SJSA1 (cell line): ENCODE measurements around the gene UBA1. TPM values are rescaled to one million over a fixed set of nuclear protein-coding genes. Genes with fewer than 3 reads are reported as not detected.

ENCODE experiments used
- DNase-seq, 2 experiments: peaks; one replicate each; pipeline ENCODE4 v3.0.0-alpha.2; 2015 to 2020; ENCODE audit warnings: low spot score in 2 of 2, low read depth in 1 of 2
- H3K27ac ChIP-seq: fragments of 250-450 bp; sonication (Bioruptor Pico); 2 replicates; pipeline ENCODE4 v1.5.1; 2020; ENCODE audit warnings: mild to moderate bottlenecking, moderate library complexity
- H3K27me3 ChIP-seq: fragments of 250-450 bp; sonication (Bioruptor Pico); replicated peaks from 2 replicates; pipeline ENCODE4 v1.5.1; 2020; ENCODE audit warnings: mild to moderate bottlenecking, moderate library complexity
- H3K36me3 ChIP-seq: fragments of 250-450 bp; sonication (Bioruptor Pico); 2 replicates; pipeline ENCODE4 v1.5.1; 2020; ENCODE audit warnings: mild to moderate bottlenecking
- H3K4me1 ChIP-seq: fragments of 250-450 bp; sonication (Bioruptor Pico); replicated peaks from 2 replicates; pipeline ENCODE4 v1.6.1; 2021; ENCODE audit warnings: mild to moderate bottlenecking
- H3K4me3 ChIP-seq: fragments of 250-450 bp; sonication (Bioruptor Pico); 2 replicates; pipeline ENCODE4 v1.5.1; 2020; ENCODE audit warnings: mild to moderate bottlenecking
- H3K9me3 ChIP-seq: fragments of 250-450 bp; sonication (Bioruptor Pico); replicated peaks from 2 replicates; pipeline ENCODE4 v1.5.1; 2020; ENCODE audit warnings: mild to moderate bottlenecking
- total RNA-seq: library from RNA; depleted of rRNA; stranded (reverse); fragments of >200 nt; shearing (Covaris generic); gene quantifications from 2 replicates; pipeline ENCODE4 v1.2.3, GENCODE V29; 2014

UBA1 gene
- total RNA-seq, 1 experiment from 2014 or later = 184 TPM

GRCh38 chrX:47201345-47201944, 7.8 kb downstream of the UBA1 start:
- H3K27ac ChIP-seq = no peak overlapping the region

DNA sequence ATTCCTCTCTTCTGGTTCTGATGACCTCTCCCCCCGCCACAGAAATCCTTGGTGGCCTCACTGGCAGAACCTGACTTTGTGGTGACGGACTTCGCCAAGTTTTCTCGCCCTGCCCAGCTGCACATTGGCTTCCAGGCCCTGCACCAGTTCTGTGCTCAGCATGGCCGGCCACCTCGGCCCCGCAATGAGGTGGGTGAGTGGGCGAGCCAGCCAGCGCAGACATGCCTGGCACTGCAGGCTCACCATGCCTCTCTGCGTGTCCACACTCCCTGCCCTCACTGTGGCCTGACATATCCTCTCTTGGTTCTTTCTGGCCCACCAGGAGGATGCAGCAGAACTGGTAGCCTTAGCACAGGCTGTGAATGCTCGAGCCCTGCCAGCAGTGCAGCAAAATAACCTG, 8.7 kb downstream of the UBA1 start:
- Histone ChIP-seq H3K9me3 (no peaks in the 10 kb centered on the region), H3K36me3 (peaks cover 82% of the 10 kb centered on the region), H3K4me1 (0 out of 2 replicates have a peak, but pooled peaks cover 6% of the 10 kb centered on the region), H3K4me3 (no peak overlapping the region), H3K27me3 (no peaks in the 10 kb centered on the region), H3K27ac (no peak overlapping the region)
- no peak for DNase-seq

More at GRCh38 chrX:47201345-47201944, 7.8 kb downstream of the UBA1 start:
- Histone ChIP-seq H3K9me3 (no peaks in the 10 kb centered on the region), H3K4me3 (no peak overlapping the region), H3K36me3 (peaks cover 80% of the 10 kb centered on the region), H3K4me1 (0 out of 2 replicates have a peak, but pooled peaks cover 9% of the 10 kb centered on the region), H3K27me3 (no peaks in the 10 kb centered on the region)
- no peak for DNase-seq

DNA sequence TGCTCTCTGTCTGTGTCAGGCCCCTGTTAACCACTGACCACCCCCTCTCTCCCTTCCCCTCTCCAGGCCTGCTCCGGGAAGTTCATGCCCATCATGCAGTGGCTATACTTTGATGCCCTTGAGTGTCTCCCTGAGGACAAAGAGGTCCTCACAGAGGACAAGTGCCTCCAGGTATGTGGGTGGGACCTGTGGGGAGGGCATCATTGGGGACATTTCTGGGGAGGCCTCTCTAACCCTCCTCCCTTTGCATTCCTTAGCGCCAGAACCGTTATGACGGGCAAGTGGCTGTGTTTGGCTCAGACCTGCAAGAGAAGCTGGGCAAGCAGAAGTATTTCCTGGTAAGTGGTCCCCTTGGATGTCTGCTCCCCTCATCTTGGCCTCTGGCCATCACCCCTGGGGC, 9.2 kb downstream of the UBA1 start:
- no peak overlapping the region for H3K4me3 ChIP-seq
- DNase-seq = no peak
- no peaks in the 10 kb centered on the region for H3K27me3 ChIP-seq
- H3K27ac ChIP-seq = no peak overlapping the region
- H3K9me3 ChIP-seq = no peaks in the 10 kb centered on the region
- peaks cover 84% of the 10 kb centered on the region for H3K36me3 ChIP-seq
- 0 out of 2 replicates have a peak, but pooled peaks cover 3% of the 10 kb centered on the region for H3K4me1 ChIP-seq

DNA sequence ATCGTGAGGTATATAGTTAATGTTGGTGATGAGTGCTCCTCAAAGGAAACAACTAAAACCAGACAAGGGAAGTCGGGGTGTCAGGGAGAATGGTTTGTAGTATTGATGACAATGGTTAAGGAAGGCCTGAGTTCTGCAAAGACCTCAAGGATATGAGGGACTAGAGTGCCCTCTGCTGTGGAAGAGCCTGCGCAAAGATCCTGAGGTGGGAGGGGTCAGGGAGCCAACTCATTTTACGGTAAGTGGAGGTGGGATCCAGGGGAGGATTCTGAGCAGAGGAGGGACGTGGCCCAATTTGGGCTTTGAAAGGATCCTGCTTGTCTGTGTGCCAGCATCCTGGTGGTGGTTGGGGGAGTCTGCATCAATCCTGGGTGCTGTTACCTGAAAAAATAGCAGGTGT, 11.3 kb downstream of the UBA1 start:
- no peak for DNase-seq
- Histone ChIP-seq H3K36me3 (peaks cover 83% of the 10 kb centered on the region), H3K27ac (no peak overlapping the region), H3K27me3 (no peaks in the 10 kb centered on the region), H3K9me3 (no peaks in the 10 kb centered on the region), H3K4me3 (no peak overlapping the region), H3K4me1 (no peaks in the 10 kb centered on the region)

- no peak for DNase-seq
These were observed 12.7 kb downstream of the UBA1 start for GRCh38 chrX:47206316-47206715.

DNA sequence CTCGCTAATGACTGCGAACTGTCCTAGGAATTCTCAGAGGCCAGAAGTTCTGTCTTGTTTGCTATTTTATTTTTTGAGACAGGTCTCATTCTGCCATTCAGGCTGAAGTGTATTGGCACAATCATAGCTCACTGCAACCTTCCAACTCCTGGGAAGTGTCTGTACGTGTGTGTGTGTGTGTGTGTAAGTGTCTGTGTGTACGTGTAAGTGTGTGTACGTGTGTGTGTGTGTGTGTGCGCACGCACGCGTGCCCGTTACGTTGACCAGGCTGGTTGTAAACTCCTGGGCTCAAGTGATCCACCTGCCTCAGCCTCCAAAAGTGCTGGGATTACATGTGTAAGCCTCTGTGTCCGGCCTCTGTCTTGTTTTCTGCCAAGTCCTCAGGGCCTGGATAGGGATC, 14.5 kb downstream of the UBA1 start:
- H3K27me3 ChIP-seq = no peaks in the 10 kb centered on the region
- H3K4me3 ChIP-seq = no peak overlapping the region
- H3K27ac ChIP-seq = no peak overlapping the region
- DNase-seq = no peak
- no peaks in the 10 kb centered on the region for H3K9me3 ChIP-seq
- H3K4me1 ChIP-seq = no peaks in the 10 kb centered on the region
- peaks cover 80% of the 10 kb centered on the region for H3K36me3 ChIP-seq

More at GRCh38 chrX:47206316-47206715, 12.7 kb downstream of the UBA1 start:
- Histone ChIP-seq H3K9me3 (no peaks in the 10 kb centered on the region), H3K4me1 (no peaks in the 10 kb centered on the region), H3K36me3 (peaks cover 83% of the 10 kb centered on the region), H3K4me3 (no peak overlapping the region), H3K27me3 (no peaks in the 10 kb centered on the region), H3K27ac (no peak overlapping the region)

DNA sequence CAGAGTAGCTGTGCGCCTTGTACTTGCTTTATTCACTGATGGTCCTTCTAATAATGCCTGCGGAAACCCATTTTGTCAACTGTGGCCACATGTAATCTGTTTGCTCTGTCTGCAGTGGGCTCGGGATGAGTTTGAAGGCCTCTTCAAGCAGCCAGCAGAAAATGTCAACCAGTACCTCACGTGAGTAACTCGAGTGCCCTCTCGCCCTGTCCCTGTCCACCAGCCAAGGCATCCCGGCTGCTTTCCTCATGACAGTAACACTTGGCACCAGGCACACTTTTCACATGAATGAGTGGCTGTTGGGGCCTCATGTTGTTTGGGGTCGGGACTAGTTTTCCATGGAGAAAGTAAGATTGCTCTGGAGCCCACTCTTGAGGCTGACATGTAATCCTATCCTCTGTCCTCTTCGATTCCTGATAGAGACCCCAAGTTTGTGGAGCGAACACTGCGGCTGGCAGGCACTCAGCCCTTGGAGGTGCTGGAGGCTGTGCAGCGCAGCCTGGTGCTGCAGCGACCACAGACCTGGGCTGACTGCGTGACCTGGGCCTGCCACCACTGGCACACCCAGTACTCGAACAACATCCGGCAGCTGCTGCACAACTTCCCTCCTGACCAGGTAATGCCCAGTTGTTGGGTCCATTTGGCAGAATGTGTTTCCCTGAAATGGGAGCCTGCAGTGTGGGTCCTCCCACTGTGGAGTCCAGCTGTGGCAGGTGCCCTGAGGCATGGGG, 16.0 kb downstream of the UBA1 start:
- no peak overlapping the region for H3K4me3 ChIP-seq
- H3K27ac ChIP-seq = no peak overlapping the region
- no peak for DNase-seq
- H3K36me3 ChIP-seq = peaks cover 80% of the 10 kb centered on the region
- no peaks in the 10 kb centered on the region for H3K27me3 ChIP-seq
- H3K4me1 ChIP-seq = no peaks in the 10 kb centered on the region
- no peaks in the 10 kb centered on the region for H3K9me3 ChIP-seq

DNA sequence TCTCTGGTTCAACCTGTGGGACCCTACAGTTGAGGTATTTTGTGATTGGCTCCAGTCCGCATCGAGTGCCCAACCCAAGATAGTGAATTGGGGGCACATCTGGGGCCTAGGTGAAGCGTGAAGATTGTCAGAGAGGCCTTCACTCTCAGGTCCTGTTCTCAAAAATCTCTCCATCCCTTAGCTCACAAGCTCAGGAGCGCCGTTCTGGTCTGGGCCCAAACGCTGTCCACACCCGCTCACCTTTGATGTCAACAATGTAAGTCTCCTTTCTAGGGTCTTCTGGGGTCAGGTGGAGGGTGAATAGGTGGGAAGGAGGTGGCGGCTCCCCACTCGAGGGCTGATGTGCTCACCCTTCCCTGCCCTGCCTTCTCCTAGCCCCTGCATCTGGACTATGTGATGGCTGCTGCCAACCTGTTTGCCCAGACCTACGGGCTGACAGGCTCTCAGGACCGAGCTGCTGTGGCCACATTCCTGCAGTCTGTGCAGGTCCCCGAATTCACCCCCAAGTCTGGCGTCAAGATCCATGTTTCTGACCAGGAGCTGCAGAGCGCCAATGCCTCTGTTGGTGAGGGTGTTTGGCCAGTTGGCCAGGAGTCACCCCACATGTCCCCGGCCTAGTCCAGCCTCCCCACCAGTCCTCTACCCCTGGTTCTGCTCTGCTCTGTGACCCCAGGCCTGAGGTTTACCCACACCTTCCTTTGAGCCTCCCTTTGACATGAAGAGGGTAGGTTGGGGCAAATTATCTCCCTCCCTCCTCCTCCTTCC, 17.2 kb downstream of the UBA1 start:
- Histone ChIP-seq H3K27me3 (no peaks in the 10 kb centered on the region), H3K36me3 (peaks cover 82% of the 10 kb centered on the region), H3K9me3 (no peaks in the 10 kb centered on the region), H3K4me1 (no peaks in the 10 kb centered on the region), H3K27ac (no peak overlapping the region), H3K4me3 (no peak overlapping the region)
- no peak for DNase-seq

- H3K36me3 ChIP-seq = peaks cover 70% of the 10 kb centered on the region
- no peak overlapping the region for H3K4me3 ChIP-seq
- no peak for DNase-seq
- H3K27me3 ChIP-seq = no peaks in the 10 kb centered on the region
- H3K4me1 ChIP-seq = peaks cover 12% of the 10 kb centered on the region
- H3K27ac ChIP-seq = no peak overlapping the region
- H3K9me3 ChIP-seq = no peaks in the 10 kb centered on the region
These were observed 19.0 kb downstream of the UBA1 start for GRCh38 chrX:47212381-47213293.

DNA sequence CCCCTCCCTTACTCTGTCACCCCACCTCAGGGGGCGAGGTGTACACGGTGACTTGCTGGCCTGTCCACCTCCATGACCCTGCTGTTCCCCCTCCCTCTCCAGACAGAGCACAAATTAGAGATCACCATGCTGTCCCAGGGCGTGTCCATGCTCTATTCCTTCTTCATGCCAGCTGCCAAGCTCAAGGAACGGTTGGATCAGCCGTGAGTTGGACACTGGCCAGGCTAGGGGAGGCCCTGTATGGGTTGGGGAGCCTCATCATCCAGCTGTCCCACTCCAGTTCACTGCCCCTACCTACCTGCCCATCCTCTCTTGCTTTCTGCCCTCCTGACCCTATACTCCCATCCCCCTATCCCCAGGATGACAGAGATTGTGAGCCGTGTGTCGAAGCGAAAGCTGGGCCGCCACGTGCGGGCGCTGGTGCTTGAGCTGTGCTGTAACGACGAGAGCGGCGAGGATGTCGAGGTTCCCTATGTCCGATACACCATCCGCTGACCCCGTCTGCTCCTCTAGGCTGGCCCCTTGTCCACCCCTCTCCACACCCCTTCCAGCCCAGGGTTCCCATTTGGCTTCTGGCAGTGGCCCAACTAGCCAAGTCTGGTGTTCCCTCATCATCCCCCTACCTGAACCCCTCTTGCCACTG, 20.9 kb downstream of the UBA1 start:
- no peaks in the 10 kb centered on the region for H3K9me3 ChIP-seq
- H3K27me3 ChIP-seq = no peaks in the 10 kb centered on the region
- no peak overlapping the region for H3K27ac ChIP-seq
- H3K4me3 ChIP-seq = no peak overlapping the region
- H3K36me3 ChIP-seq = peaks cover 61% of the 10 kb centered on the region
- peaks cover 12% of the 10 kb centered on the region for H3K4me1 ChIP-seq
- no peak for DNase-seq

- no peak overlapping the region for H3K27ac ChIP-seq
- no peak for DNase-seq
- H3K9me3 ChIP-seq = no peaks in the 10 kb centered on the region
- no peak overlapping the region for H3K4me3 ChIP-seq
- H3K36me3 ChIP-seq = peaks cover 52% of the 10 kb centered on the region
- no peaks in the 10 kb centered on the region for H3K27me3 ChIP-seq
- peaks cover 12% of the 10 kb centered on the region for H3K4me1 ChIP-seq
These were observed 21.8 kb downstream of the UBA1 start for GRCh38 chrX:47215291-47215900.

- peaks cover 15% of the 10 kb centered on the region for H3K4me1 ChIP-seq
- H3K36me3 ChIP-seq = peaks cover 45% of the 10 kb centered on the region
- no peak overlapping the region for H3K4me3 ChIP-seq
- H3K27me3 ChIP-seq = no peaks in the 10 kb centered on the region
- H3K9me3 ChIP-seq = no peaks in the 10 kb centered on the region
- H3K27ac ChIP-seq = no peak overlapping the region
- DNase-seq = no peak
These were observed 22.8 kb downstream of the UBA1 start for GRCh38 chrX:47216393-47216925.
